ENCODE measurements around the gene TBRG1. TPM values are rescaled to one million over a fixed set of nuclear protein-coding genes. Genes with fewer than 3 reads are reported as not detected.

The TBRG1 gene
- total RNA-seq, 1 donor from 2014 or later, result 23.3 TPM

- intact Hi-C loops (cut with micrococcal nuclease), result no loop called here
- Histone ChIP-seq H3K4me1 (peaks cover 29% of the 10 kb centered on the region), H3K27ac (replicated peaks) (no peak overlapping the region), H3K4me3 (no peak overlapping the region), H3K9me3 (replicated peaks) (peaks cover 26% of the 10 kb centered on the region), H3K27me3 (ENCODE audit: low read depth) (no peaks in the 10 kb centered on the region), H3K36me3 (peaks cover 13% of the 10 kb centered on the region)
- DNase-seq, result no peak
- TF ChIP-seq, protein P1, sequence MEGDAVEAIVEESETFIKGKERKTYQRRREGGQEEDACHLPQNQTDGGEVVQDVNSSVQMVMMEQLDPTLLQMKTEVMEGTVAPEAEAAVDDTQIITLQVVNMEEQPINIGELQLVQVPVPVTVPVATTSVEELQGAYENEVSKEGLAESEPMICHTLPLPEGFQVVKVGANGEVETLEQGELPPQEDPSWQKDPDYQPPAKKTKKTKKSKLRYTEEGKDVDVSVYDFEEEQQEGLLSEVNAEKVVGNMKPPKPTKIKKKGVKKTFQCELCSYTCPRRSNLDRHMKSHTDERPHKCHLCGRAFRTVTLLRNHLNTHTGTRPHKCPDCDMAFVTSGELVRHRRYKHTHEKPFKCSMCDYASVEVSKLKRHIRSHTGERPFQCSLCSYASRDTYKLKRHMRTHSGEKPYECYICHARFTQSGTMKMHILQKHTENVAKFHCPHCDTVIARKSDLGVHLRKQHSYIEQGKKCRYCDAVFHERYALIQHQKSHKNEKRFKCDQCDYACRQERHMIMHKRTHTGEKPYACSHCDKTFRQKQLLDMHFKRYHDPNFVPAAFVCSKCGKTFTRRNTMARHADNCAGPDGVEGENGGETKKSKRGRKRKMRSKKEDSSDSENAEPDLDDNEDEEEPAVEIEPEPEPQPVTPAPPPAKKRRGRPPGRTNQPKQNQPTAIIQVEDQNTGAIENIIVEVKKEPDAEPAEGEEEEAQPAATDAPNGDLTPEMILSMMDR (IDR thresholded peaks at IDR 0.05; ENCODE audit: borderline replicate concordance), result no peak
Observed at GRCh38 chr11:124678416-124678815, 55.8 kb downstream of the TBRG1 start.

DNA sequence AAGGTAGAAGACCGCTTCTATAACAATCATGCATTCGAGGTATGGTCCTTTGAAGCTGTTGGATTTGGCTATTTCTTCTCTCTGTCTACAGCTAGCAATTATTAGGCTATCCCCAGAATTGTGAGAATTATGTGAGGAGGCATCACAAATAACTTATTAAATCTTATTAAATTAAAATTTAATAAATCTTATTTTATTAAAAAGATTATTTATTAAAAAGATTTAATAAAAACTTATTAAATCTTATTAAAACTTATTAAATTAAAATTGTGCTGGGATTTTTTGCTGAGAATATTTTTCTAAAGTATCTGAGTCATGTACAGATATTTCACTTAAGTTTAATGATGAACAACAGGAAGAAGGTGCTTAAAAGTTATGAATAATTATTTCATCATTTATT is 58.8 kb downstream of the TBRG1 start:
- no peak overlapping the region for H3K27ac ChIP-seq (replicated peaks)
- H3K9me3 ChIP-seq (replicated peaks), result peaks cover 36% of the 10 kb centered on the region
- peaks cover 8% of the 10 kb centered on the region for H3K4me1 ChIP-seq
- TF ChIP-seq, protein P1 (IDR thresholded peaks at IDR 0.05; ENCODE audit: borderline replicate concordance), result no peak
- no peaks in the 10 kb centered on the region for H3K27me3 ChIP-seq (ENCODE audit: low read depth)
- H3K36me3 ChIP-seq, result peaks cover 17% of the 10 kb centered on the region
- no peak overlapping the region for H3K4me3 ChIP-seq
- intact Hi-C loops (cut with micrococcal nuclease), result no loop called here
- DNase-seq, result no peak

- Histone ChIP-seq H3K27ac (replicated peaks) (no peak overlapping the region), H3K36me3 (peaks cover 17% of the 10 kb centered on the region), H3K27me3 (ENCODE audit: low read depth) (no peaks in the 10 kb centered on the region), H3K4me3 (no peak overlapping the region), H3K9me3 (replicated peaks) (peaks cover 36% of the 10 kb centered on the region), H3K4me1 (no peaks in the 10 kb centered on the region)
- intact Hi-C loops (cut with micrococcal nuclease), result no loop called here
- TF ChIP-seq, protein P1 (IDR thresholded peaks at IDR 0.05; ENCODE audit: borderline replicate concordance), result no peak
- DNase-seq, result no peak
Observed at GRCh38 chr11:124682443-124682842, 59.8 kb downstream of the TBRG1 start.

Other genes with a start within 250 kb of the TBRG1 start
- not detected for gene OR8B2, start 238.4 kb upstream of the TBRG1 start, total RNA-seq
- gene OR8B3, start 223.8 kb upstream of the TBRG1 start, total RNA-seq, result not detected
- not detected for gene OR8B4, start 198.0 kb upstream of the TBRG1 start, total RNA-seq
- gene OR8B8, start 177.2 kb upstream of the TBRG1 start, total RNA-seq, result not detected
- not detected for gene OR8B12, start 79.2 kb upstream of the TBRG1 start, total RNA-seq
- not detected for gene OR8A1, start 52.9 kb upstream of the TBRG1 start, total RNA-seq
- not detected for gene PANX3, start 11.4 kb upstream of the TBRG1 start, total RNA-seq
- gene SIAE, start 50.9 kb downstream of the TBRG1 start, total RNA-seq, result 68.8 TPM
- gene SPA17, start 51.0 kb downstream of the TBRG1 start, total RNA-seq, result 3.0 TPM
- 5.0 TPM for gene NRGN, start 117.1 kb downstream of the TBRG1 start, total RNA-seq
- 1.2 TPM for gene VSIG2, start 129.4 kb downstream of the TBRG1 start, total RNA-seq
- gene ESAM, start 139.4 kb downstream of the TBRG1 start, total RNA-seq, result 40.0 TPM
- 2.7 TPM for gene MSANTD2, start 177.5 kb downstream of the TBRG1 start, total RNA-seq
- gene ROBO3, start 242.6 kb downstream of the TBRG1 start, total RNA-seq, result 3.9 TPM